Pons (tissue), 1 donor: ENCODE measurements around the gene PPM1L.
"Not testable (repeated sequence)": the region's sequence is repeated elsewhere in the genome, so short reads cannot be mapped to it uniquely, and the experiment has no call there.

Experiments
- DNase-seq: peaks from one replicate; pipeline ENCODE4 v3.0.0-alpha.2; 2016; ENCODE audit warnings: low spot score

The PPM1L gene

DNA sequence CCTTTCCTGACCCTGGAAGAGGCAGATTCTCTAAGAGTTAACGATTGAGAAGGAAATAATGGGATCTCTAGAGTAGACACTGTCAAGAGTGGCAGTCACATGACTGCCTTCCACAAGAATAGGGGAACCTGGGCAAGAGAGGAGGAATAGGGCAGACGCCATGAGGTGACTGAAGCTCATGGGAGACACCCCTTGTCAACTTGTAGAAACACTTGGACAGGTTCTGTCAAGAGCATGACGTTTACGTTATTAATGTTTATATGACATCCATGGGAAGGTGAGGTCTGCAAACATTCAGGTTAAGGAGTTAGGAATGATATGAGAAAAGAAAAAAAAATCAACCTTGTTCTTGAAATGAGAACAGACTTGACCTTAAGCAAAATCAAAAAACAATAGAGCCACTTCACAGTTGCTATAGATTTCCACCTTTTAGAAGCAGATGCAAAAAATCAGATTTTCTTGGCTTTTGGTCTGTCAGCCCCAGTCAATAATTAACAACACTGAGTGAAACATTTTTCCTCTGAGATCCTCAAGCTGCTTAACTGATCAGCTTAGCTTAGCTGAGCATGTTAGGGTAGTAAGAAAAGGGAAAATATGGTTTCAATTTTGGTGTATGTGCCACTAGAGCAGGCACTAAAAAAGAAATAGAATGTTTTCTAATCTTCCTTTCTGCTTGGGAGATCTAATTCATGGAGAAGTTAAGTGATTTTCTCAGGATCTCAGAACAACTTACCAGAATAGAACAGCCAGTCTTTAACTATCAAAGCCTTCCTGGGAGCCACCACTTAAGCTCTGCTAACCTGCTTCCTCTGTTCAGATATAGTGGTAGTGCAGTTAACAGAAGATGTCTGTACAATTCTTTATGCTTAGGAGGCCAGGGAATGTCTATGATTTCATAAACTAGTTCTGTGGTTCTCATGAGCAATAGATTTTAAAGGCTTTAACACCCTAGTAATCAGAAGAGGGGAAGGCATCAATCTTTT lies 232.2 kb downstream of the PPM1L start:
- DNase-seq = no peak

DNA sequence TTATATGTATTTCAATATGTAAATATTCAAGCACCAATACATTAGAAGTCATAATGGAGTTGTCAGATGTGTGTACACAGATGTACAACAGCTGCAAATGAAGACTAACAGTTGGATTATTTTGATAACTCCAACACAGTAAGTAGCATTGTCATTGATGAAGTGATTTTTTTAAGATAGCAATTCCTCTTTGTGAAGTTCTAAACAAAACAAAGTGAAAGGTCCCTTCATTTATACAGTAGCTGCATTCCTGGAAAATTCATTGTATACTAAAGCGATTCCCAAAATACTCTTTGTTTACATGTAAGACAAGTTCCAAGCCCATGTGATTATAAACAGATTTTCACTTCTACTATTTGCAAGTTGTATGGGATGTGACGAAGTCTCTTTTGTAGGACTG lies 234.4 kb downstream of the PPM1L start:
- no peak for DNase-seq

DNA sequence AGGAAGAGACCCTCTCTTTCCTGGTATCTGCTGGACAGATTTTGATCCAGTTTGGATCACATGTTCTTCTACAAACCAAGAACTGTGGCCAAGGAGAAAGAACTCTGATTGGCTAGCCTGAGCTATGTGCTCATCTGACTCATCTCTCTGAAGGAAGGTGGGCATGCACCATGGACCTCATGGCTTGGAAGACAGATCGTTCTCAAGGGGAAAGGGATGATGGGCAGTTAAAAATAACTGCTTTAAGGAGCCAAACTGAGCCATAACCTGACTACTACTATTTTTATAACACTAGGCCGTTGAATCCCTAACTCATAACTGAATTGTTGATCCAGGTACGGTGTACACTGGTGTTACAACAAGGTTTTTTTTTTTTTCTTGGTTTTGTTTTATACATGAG lies 236.7 kb downstream of the PPM1L start:
- DNase-seq = no peak

DNA sequence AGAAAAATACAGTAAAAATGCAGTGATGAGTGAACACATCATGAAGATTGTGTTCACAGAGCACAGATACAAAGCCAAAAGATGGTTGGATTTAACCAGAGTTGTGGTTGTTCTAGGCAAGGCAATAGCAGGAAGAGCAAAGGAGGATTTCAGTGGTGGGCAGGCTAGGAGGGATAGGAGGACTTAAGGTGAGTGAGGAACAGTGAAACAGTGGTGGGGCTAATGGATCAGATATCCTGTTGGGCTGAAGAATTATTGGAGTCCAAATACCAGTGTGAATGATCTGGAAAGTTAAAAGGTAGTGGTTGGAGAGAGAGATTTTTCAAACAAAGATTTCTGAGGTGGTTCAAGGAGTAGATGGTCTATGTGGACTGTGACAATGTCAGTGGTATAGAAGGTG lies 240.8 kb downstream of the PPM1L start:
- DNase-seq = no peak

DNA sequence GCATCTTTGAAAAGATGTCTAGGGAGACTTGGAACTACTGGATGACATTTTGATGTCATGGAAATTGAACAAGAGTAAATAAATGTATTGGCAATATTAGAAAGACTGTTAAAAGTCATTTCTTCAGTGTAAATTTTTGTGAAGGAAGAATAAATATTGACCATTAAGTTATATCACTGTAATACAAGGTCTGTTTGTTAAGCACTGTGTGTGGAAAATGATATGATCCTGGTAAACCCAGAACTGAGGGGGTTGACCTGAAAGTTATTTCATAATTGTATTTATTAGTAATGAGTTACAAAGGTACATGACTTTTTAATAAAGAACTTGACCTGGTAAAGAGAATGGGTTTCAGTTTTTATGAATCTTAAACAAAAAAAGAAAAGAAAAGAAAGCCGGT lies 242.6 kb downstream of the PPM1L start:
- no peak for DNase-seq

DNA sequence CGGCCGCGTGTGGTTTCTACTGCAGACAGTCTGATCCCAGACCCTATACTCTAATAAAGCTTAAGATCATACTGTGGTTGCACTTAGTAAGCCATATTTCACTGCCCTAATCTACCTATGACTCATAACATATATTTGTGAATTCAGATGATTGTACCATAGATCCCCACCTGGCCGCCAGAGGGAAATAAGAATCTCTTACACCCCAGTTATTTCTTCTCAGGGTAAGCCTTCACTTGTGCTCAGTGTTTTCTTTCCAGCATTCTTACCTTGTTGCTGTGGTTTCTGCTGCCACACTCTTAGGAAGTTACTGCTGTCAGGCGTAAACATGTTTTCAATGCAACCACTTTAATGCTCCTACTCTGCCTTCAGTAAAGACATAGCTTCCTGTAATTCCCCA lies 243.2 kb downstream of the PPM1L start:
- DNase-seq = no peak

DNA sequence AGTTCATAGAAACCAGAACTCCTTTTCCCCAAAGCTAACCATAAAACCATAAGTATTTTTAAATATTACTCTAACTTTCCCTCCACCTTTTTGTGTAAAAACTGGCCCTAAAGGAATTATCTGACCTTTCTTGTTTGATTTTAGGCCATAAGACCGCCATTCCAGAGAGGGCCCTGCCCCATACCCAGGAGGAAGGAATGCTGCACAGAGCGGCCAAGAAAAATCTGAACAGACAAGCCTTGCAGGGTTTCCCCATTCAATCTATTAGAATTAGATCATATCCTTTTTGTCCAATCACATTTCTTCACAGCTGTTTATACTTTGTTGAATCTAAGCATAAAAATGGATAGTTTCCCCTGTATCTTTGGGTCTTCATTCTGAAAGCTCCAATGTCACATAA lies 252.1 kb downstream of the PPM1L start:
- no peak for DNase-seq

DNA sequence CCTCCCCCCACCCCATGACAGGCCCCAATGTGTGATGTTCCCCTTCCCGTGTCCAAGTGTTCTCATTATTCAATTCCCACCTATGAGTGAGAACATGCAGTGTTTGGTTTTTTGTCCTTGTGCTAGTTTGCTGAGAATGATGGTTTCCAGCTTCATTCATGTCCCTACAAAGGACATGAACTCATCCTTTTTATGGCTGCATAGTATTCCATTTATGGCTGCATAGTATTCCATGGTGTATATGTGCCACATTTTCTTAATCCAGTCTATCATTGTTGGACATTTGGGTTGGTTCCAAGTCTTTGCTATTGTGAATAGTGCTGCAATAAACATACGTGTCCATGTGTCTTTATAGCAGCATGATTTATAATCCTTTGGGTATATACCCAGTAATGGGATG lies 254.1 kb downstream of the PPM1L start:
- not testable (repeated sequence) for DNase-seq

DNA sequence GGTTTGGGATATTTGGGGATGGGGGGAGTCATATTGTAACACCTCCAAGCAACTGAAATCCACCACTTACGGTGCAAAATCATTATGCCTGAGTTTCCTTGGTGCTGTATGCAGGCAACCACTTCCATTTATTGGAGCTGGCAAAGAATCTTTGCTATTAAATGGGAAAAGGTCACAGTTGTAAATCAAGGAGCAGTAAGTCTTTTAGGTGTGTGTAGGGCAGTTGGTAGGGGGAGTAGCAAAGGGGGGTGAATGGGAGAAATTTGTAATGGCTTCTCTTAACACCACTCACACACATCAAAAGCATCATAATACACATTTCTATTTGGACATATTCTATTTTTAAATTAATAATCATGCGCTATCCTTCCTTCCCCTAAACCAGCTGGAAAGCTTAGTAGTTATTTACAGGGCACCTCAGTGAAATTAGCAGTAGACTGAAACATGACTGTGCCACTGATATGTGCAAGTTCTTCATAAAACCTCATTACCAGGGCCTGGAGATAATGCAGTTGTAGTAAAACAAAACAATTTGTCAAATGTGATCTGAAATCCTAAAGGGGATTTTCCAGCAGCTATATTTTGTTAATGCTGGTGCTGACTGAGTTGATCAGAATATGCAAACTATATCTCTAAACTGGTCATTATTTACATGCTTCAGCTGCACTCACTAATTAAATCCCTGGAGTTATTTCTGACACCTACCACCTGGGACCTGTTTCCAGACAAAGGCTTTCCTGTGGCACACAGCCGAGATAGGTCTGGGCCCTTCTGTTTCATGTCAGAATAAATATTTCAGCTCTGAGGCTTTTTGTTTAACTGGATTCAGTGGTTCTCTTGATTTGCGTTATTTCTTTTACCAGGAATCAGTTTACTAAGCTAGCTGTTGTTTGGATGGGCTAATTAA lies 259.1 kb downstream of the PPM1L start:
- no peak for DNase-seq

DNA sequence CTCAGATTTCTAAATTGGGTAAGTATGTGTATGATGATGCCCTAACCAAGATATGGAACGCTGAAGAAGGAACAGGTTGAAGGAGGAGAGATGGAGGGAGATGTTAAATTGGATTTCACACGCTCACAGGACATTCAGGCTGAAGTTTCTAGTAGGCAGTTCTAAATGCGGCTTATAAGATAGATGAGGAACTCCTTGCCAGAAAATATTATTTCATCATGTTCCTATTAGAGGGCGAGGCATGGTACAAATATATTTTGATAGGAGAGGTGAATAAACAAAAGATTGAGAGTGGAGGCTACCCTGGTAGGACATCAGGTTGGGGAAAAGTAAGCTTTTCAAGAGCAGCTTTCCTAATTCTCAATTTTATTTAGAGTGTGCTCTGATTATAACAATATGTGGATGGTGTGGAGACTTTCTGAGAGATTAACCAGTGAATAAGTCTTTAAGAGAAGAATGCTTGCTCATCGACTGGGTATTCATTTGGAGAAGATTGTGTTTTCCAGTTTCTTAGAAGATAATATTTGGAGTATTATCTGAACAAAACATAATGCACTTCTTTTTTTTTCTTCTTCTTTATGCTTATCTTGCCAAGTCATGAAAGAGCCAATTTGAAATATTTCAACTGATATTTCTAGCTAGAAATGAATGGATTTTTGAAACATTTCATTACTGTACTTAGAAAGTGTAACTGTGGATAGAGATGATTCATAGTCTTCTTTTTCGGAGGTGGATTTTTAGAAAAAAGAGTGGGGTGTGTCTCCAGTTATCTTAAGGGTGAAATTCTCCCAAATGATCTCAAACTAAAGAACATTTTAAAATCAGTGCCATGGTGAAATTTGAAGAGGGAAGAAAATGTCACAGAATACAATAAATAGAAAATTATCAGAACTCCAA lies 260.6 kb downstream of the PPM1L start:
- DNase-seq = no peak

DNA sequence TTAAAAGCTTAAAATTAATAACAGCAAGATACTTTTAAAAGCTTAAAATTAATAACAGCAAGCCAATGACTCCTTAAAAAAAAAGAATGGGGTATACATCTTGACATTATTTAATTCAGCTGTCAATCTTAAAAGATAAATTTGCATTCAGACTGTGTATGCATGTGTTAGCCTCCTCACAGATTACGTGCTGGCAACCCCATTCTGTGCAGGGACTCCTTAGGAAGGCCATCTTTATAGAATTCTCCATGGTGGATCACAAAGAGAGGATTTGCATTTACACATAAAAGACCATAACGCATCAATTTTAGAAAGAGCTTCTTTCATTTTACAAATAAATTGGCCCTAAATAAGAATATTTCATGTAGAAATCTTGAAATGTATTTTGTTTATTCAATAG lies 261.9 kb downstream of the PPM1L start:
- no peak for DNase-seq

DNA sequence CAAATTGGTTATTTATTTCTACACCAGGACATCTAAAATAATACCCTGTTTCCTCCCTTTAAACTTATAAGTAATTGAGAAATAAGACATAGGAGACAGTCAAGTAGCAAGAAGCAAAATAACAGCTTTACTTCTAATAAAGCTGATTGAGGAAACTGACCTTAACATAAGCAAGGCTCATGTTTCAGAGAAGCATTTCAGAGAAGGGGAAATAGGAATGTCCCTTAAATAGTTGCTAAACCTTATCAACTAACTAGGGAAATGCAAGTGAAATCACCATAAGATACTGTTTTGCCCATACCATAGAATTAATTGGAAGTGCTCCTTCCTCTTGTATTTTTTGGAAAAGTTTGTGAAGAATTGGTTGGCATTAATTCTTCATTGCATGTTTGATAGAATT lies 264.2 kb downstream of the PPM1L start:
- peak; percentile 18 for DNase-seq

DNA sequence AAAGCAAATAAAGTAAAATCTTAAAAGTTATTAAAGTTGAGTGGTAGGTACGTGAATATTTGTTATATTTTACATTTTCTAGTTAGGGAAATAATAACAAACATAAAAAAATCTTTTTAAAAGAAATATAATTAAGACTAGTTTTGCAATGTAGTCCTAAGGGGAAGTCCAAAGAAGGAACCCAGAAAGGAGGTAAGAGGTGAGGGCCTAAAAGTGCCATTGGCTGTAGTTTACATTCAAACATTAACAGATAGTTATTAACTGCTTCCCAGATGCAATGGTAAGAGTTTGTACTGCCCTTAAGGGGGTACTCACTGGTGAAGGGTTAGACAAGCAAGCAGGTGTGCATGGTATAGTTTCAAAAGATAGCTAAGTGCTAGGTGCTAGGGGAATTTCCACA lies 269.9 kb downstream of the PPM1L start:
- DNase-seq = no peak

DNA sequence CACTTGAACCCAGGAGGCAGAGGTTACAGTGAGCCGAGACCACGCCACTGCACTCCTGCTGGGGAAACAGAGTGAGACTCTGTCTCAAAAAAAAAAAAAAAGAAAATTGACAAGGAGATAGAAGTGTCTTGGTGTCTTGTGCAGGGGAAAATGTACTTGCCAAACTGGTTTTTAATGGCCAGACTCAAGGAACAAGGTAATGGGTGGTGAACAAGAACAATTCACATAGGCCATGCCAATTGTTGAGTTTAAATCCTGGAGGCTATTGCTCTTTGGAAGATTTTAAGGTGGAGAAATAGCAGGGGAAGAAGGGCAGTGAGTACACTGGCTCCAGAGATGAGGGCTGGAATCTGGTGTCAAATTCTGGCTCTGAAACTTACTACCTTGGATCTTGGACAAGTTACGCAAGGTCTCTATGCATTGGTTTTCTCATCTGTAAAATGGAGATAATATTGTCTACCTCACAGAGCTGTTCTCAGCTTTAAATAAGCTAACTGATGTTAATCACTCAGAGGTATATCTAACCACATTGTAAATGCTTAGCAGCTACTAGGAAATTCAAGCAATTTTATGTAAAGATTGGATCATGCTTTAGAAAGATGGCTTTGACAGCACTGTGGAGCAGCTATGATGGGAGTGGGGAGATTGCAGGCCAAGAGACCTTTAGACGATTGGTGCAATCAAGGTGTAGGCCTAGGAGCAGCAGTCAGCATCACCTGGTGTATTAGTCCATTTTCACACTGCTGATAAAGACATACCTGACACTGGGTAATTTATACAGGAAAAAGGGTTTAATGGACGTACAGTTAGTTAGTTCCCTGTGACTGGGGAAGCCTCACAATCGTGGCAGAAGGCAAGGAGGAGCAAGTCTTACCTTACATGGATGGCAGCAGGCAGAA lies 270.8 kb downstream of the PPM1L start:
- DNase-seq = no peak

DNA sequence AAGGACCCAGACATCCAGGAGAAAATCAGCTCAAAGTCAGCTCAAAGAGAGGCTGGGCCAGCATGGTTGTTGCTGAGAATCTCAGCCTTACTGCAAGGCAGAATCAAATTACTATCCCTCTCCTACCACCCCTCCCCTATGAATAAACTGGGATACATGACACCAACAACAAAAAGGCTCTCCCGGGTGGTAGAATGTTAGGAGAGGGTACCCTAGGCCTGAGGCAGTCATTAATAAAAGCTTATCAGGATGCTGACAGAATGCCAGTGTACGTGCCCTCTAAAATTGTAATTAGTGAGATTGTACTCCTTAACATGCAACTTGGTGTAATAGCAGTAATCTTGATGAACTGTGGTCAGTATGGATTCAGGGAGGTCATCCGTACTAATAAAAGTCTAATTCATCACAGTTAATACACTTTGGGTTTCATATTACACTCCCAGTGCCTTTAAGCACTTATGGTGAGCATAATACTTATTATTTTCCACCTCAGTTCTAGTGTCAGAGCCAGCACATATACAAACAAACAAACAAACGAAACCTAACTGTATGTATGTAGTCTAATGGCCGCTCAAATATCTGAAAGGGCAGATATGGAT lies 272.6 kb downstream of the PPM1L start:
- no peak for DNase-seq

DNA sequence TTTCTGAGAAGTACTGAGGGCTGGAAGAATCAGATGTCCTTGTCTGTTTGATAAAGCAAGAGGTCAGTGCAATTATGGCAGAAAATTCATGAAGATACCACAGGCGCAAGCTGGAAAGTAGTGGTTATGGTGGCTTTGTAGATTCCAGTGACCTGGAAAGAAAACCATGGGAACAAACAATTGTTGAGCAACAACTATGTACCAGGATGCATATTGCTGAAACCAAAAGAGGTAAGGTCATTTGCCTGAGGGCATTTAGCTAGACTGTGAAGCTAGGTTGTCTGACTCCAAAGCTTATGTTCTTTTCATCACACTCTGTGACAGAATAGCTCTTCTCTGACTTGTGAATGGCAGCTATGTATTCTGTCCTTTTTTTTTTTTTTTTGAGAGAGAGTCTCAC lies 275.1 kb downstream of the PPM1L start:
- no peak for DNase-seq

DNA sequence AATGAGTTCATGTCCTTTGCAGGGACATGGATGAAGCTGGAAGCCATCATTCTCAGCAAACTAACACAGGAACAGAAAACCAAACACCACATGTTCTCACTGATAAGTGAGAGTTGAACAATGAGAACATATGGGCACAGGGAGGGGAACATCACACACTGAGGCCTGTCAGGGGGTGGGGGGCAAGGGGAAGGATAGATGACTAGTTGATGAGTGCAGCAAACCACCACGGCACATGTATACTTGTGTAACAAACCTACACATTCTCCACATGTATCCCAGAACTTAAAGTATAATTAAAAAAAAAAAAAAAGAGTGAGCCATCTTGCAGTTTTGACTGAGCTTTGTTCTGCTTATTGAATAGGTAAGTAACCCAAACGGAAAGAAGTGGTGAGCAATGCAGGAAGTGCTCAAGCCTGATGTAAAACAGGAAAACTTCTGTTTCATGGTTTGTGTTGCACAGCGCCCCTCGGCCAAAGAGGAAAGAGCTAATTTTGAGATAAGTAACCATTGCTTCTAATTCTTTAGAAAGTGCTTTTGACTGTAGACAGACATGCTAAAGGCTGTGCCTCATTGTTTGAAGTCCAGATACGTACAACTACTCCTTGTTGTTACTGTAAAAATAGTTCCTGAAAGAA lies 279.0 kb downstream of the PPM1L start:
- DNase-seq = peak; percentile 45

DNA sequence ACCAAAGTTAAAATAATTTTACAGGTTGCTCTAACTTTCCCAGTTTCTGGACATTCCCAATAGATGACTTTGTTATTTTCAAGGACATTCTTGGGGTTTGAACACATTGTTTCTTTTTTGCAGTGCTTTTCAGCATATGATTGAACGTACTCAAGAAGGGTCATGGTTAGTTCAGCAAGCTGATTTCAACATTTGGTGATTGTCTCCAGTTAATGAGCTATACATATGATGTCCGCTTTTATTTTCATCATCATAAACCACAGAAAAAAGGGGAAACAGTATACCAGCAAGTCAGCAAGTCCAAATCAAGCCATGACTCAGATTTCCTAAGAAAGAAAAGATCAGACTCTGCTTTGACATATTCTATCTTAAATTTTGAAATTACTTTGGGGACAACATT lies 279.7 kb downstream of the PPM1L start:
- peak; percentile 28 for DNase-seq

DNA sequence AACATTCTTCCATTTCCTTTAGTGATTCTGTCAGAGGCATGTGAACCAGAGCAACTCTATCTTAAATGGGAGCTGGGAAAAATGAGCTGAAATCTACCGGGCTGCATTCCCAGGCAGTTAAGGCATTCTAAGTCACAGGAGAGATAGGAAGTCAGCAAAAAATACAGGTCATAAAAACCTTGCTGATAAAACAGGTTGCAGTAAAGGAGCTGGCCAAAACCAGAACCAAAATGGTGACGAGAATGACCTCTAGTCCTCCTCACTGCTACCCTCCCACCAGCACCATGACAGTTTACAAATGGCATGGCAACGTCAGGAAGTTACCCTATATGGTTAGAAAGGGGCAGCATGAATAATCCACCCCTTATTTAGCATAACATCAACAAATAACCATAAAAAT lies 282.7 kb downstream of the PPM1L start:
- no peak for DNase-seq

DNA sequence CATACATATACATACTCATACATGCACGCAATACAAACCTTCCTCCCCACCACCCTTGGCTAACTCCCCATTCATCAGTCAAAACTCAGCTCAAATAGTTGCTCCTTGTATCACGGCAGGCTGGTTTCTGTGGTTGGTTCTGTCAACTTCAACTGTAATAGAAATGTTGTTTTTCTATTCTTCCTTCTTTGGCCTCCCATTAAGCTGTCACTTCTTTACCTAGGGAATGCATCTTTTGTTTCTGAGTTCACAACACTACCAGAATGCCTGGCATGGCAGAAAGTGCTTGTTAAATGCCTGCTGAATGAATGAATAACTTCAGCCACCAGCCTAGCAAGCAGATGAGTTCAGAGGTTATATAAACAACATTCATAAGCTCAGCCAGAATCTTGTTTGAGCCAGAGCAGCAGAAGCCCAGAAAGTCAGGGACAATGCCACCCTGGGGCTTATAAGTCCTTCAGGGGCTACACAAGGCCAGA lies 286.0 kb downstream of the PPM1L start:
- DNase-seq = no peak
